ENCODE results near the gene MYH8. TPM values are rescaled to one million over a fixed set of nuclear protein-coding genes. Genes with fewer than 3 reads are reported as not detected.

Gene MYH8
- total RNA-seq, 2 donors from 2014 or later, result not detected

GRCh38 chr17:10457952-10458351, 36.2 kb upstream of the MYH8 start:
- DNase-seq, result no peak
- ATAC-seq, result no peak
- Histone ChIP-seq H3K36me3 (replicated peaks in 1 of 2; ENCODE audit: insufficient read depth in 1 of 2, low read depth in 2 of 2) (no peaks in the 10 kb centered on the region), H3K27me3 (no peaks in the 10 kb centered on the region), H3K27ac (no peak overlapping the region), H3K4me3 (no peak overlapping the region), H3K9me3 (no peaks in the 10 kb centered on the region), H3K4me1 (no peaks in the 10 kb centered on the region)
- no peak for TF ChIP-seq POLR2A (IDR thresholded peaks at IDR 0.05)
- no peak for TF ChIP-seq CTCF (IDR thresholded peaks at IDR 0.05)
- WGBS, 2 donors, result 13 to 20% methylated on average over 1 of the region's 1 CpG
- intact Hi-C loops (cut with DNase I), result no loop called here

GRCh38 chr17:10447026-10447931, 25.5 kb upstream of the MYH8 start:
- intact Hi-C loops (cut with DNase I), result no loop called here
- TF ChIP-seq CTCF (IDR thresholded peaks at IDR 0.05), result no peak
- no peak for TF ChIP-seq POLR2A (IDR thresholded peaks at IDR 0.05)
- H3K9me3 ChIP-seq, result no peaks in the 10 kb centered on the region
- H3K27ac ChIP-seq, result no peak overlapping the region
- ATAC-seq (no peak), DNase-seq (no peak)
- no peak overlapping the region for H3K4me3 ChIP-seq
- no peaks in the 10 kb centered on the region for H3K36me3 ChIP-seq (replicated peaks in 1 of 2; ENCODE audit: insufficient read depth in 1 of 2, low read depth in 2 of 2)
- WGBS, 2 donors, result 49 to 52% methylated on average over 7 of the region's 7 CpGs
- no peaks in the 10 kb centered on the region for H3K27me3 ChIP-seq
- H3K4me1 ChIP-seq, result no peaks in the 10 kb centered on the region

GRCh38 chr17:10439816-10440215, 18.1 kb upstream of the MYH8 start:
- Histone ChIP-seq H3K9me3 (no peaks in the 10 kb centered on the region), H3K4me1 (no peaks in the 10 kb centered on the region), H3K4me3 (no peak overlapping the region), H3K27ac (no peak overlapping the region), H3K27me3 (no peaks in the 10 kb centered on the region), H3K36me3 (replicated peaks in 1 of 2; ENCODE audit: insufficient read depth in 1 of 2, low read depth in 2 of 2) (no peaks in the 10 kb centered on the region)
- intact Hi-C loops (cut with DNase I), result no loop called here
- TF ChIP-seq POLR2A (IDR thresholded peaks at IDR 0.05), result no peak
- no peak for TF ChIP-seq CTCF (IDR thresholded peaks at IDR 0.05)
- WGBS, 2 donors, result 37 to 41% methylated on average over 1 of the region's 1 CpG
- DNase-seq (no peak), ATAC-seq (no peak)

GRCh38 chr17:10435096-10435495, 13.3 kb upstream of the MYH8 start:
- Histone ChIP-seq H3K4me1 (no peaks in the 10 kb centered on the region), H3K27ac (no peak overlapping the region), H3K27me3 (no peaks in the 10 kb centered on the region), H3K4me3 (no peak overlapping the region), H3K9me3 (no peaks in the 10 kb centered on the region), H3K36me3 (replicated peaks in 1 of 2; ENCODE audit: insufficient read depth in 1 of 2, low read depth in 2 of 2) (no peaks in the 10 kb centered on the region)
- ATAC-seq, result no peak
- TF ChIP-seq POLR2A (IDR thresholded peaks at IDR 0.05), result no peak
- no peak for TF ChIP-seq CTCF (IDR thresholded peaks at IDR 0.05)
- WGBS, 2 donors, result 55% methylated on average over 3 of the region's 3 CpGs
- no peak for DNase-seq
- intact Hi-C loops (cut with DNase I), result no loop called here

Measured in body of pancreas (tissue), 4 donors.